HG02610 (cell line): Measurements from ENCODE around the gene ANKS1A.

Experiments
- ATAC-seq: cut with Tn5 transposase; IDR thresholded peaks from one replicate; pipeline ENCODE4 v1.9.1; 2021; ENCODE audit warnings: mild to moderate bottlenecking, moderate library complexity; ENCODE audit not compliant: unreplicated experiment

The ANKS1A gene

GRCh38 chr6:34951731-34952130, 62.7 kb downstream of the ANKS1A start:
- ATAC-seq, result no peak

DNA sequence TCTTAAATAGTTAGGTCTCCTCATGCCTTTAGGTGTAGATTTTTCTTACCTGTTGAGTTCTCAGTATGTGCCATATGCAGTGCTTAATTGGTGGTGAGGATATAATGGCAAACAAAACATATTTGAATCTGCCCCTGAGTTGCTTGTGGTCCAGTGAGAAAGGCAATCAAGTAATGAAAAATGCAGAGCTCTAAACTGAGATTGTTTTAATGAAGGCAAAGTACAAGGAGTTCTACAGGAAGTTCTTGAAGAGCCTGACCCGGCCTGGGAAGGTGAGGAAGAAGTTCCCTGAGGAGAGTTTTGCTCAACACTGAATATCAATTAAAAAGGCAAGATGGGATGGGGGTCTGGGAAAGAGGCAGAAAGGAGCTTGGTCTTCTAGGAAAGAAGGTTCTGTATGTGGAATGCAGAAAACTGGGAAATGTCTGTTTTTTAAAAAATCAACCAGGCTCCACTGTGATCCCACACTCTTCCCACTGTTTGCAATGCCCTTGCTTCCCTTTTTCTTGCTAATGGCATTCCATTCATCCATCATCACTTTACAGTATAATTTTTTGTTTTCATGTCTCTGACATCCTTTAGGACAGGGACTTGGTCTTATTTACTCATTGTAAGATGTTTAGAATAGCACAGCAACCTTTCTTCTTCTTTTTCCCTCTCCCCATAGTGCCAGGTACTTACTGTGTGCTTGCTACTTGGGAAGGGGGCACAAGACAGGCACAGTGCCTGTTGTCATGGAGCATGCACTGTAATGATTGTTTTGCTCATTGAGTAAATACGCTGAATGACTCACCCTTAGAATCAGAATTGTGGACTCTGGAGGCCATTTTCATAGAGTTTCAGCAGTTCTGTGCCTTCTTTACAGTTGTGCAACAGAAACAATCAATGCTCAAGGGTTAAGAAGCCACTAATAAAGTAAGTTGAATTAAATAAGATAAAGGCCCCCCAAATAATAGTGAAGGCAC, 64.3 kb downstream of the ANKS1A start:
- ATAC-seq, result no peak

- no peak for ATAC-seq
Observed at GRCh38 chr6:34955442-34955841, 66.4 kb downstream of the ANKS1A start.

- no peak for ATAC-seq
Observed at GRCh38 chr6:34957231-34957783, 68.3 kb downstream of the ANKS1A start.

- no peak for ATAC-seq
Observed at GRCh38 chr6:34958734-34959133, 69.7 kb downstream of the ANKS1A start.

DNA sequence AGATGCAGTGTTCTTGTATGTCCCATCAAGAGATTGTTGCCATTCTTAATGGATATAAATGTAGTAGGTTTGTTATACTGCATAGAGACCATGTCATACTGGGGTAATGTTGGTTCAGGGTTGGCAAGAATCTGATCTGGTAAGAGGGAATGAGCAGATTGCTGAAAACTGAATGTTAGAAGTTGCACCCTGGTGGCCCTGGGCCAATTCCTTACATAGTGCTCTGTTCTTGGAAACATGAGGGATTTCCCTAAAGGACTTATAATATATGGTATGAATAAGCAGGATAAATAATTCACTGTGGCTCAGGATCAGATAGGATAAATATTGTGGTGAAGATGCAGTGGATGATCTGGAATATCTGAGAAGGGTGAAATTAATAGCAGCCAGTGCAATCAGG, 70.2 kb downstream of the ANKS1A start:
- no peak for ATAC-seq

DNA sequence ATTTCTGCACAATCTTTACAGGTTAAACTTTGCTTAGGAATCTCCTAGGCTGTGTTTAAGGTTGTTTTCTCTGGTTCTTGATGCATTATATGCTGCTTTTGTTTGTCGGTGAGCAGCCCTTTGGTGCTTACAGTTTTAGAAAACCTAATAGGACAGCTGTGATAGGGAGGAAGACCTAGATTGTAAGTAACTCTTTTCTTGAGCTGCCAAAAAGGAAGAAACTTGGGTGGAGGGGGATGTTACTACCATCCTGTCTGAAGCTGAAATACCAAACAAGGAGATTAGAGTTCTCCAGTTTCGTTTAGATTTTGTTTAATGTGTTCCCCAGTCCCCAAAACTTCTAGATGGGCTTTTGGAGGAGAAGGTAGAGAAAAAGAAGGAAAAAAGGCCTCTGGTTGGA, 72.0 kb downstream of the ANKS1A start:
- no peak for ATAC-seq

- ATAC-seq, result no peak
Observed at GRCh38 chr6:34961574-34961973, 72.5 kb downstream of the ANKS1A start.

GRCh38 chr6:34964564-34964963, 75.5 kb downstream of the ANKS1A start:
- no peak for ATAC-seq

DNA sequence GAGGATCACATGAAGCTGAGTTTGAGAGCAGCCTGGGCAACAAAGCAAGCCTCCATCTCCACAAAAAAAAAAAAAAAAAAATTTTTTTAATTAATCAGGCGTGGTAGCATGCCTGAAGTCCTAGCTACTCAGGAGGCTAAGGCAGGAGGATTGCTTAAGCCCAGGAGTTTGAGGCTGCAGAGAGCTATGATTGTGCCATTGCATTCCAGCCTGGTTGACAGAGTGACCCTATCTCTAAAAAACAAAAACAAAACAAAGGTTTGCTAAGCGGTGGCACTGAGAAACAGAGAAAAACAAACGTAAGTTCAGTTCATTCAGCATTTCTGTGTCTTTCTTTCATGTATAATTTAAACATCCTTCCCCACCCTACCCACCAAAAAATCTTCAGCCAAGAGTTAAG, 78.4 kb downstream of the ANKS1A start:
- no peak for ATAC-seq

- no peak for ATAC-seq
Observed at GRCh38 chr6:34969662-34970265, 80.7 kb downstream of the ANKS1A start.

DNA sequence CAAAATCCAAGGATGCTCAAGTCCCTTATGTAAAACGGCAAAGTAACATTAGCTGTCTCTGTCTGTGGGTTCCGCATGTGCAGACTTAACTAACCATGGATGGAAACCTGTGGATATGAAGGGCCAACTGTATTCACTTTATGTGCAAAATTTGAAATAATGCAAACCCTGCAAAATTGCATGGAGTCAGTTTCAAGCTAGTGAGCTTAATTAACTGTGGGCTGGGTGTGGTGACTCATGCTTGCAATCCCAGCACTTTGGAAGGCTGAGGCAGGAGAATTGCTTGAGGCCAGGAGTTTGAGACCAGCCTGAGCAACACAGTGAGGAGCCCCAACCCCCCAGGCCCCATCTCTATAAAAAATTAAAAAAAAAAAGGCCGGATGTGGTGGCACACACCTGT, 81.4 kb downstream of the ANKS1A start:
- ATAC-seq, result no peak

- no peak for ATAC-seq
Observed at GRCh38 chr6:34970957-34971356, 81.9 kb downstream of the ANKS1A start.

- ATAC-seq, result no peak
Observed at GRCh38 chr6:34973547-34974248, 84.6 kb downstream of the ANKS1A start.

- ATAC-seq, result no peak
Observed at GRCh38 chr6:34974249-34974642, 85.2 kb downstream of the ANKS1A start.

DNA sequence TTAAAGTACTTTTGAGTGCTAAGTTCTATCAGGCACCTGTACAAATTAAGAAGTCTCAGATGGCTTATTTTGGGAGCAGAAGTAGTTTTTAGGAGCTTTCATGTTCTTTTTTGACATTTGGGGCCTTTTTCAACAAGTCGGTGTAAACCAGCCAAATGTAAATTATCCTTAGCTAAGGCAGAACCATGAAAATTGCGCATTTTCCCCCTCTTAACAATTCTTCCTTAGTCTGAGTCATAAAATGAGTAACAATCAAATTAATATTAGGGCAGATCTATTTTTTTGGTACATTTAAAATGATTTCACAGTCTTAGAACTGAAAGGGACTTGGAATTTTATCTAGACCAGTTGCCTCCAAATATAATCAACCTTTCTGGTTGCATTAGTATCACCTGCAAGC, 87.2 kb downstream of the ANKS1A start:
- no peak for ATAC-seq

DNA sequence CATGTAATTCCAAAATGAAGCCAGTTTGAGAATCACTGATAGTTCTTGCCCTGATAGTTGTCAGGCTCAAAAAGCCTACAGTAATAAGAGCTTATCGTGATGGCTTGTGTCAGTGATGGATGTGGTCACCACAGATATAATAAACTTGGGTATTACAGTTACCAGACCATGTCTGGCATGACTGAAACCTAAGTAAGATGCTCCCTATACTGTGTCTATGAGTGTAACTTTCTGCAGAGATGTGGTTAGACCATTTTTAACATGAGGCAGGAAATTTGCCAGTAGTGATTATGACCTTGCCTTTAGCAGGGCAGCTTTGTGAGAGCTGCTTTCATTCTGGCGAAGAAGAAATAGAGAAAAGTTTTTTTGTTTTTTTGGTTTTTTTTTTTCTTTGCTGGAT, 90.2 kb downstream of the ANKS1A start:
- no peak for ATAC-seq

GRCh38 chr6:34979994-34980393, 90.9 kb downstream of the ANKS1A start:
- ATAC-seq, result no peak

- ATAC-seq, result no peak
Observed at GRCh38 chr6:34981366-34981765, 92.3 kb downstream of the ANKS1A start.

DNA sequence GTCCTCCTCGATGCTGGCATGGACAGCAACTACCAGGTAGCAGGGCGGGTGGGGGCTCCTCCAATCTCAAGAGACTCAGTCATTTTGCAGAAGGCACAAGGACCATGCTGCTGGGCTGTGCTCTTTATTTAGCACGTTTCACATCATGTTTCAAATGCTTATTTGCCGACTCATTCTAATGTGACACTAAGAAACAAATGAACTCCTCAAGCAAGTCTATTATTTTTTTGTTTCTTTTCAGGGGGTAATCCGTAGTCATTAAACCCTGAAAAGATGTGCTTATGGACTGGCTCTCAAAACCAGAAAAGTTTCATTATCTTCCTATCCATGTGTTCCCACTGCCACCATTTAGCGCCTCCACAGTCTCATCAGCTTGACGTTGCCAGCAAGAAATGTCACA, 92.9 kb downstream of the ANKS1A start:
- ATAC-seq, result no peak

DNA sequence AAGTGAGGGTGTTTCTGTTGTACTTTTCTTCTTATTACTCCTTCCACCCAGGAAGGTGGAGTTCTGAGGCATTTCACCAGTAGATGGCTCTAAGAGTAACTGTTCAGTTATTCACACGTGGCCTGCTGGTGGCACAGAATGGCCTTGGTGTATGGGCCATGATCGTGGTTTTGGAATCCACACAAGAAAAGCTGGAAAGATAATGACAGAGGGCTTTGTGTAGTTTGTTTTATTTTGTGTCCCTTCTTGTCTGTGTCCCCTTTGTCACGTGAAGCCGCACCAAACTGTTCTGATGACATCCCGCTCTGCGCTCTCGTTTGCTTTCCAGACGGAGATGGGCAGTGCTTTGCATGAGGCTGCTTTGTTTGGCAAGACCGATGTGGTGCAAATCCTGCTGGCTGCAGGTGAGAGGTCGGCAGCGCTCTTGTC, 93.4 kb downstream of the ANKS1A start:
- no peak for ATAC-seq
